HFF-Myc (cell line): ENCODE results near the gene BMP8A.

Experiments
- DNase-seq: peaks from one replicate; pipeline ENCODE4 v3.0.0-alpha.2; 2011; ENCODE audit warnings: low read depth; ENCODE audit errors: extremely low read depth
- H3K4me3 ChIP-seq: replicated peaks from 2 replicates; pipeline ENCODE4 v1.5.1; 2011; ENCODE audit warnings: low read depth, mild to moderate bottlenecking, control low read depth, low read length
- TF ChIP-seq, protein P1 (sequence below): IDR thresholded peaks from 2 replicates; pipeline ENCODE4 v1.5.1; 2012; ENCODE audit warnings: mild to moderate bottlenecking, low read depth, low read length, control low read depth; ENCODE audit errors: missing control alignments

The BMP8A gene

DNA sequence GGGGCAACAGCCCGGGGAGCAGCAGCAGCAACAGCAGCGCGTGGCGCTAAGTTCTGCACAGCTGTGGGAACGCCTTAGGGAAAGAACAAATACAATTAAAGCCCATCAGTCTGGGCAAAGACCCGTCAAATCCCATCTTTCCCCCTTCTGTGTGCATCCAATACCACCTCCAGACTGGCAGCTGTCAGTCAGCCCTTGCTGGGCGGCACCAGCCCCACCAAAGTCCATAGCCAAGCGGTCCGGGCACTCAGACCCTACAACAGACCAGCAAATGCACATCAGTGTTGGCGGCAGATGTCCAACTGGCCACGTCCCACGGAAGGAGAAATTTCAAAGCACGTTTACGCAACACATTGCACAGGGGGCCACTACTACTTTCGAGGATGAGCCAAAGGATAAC is 72.2 kb downstream of the BMP8A start:
- TF ChIP-seq, protein P1, sequence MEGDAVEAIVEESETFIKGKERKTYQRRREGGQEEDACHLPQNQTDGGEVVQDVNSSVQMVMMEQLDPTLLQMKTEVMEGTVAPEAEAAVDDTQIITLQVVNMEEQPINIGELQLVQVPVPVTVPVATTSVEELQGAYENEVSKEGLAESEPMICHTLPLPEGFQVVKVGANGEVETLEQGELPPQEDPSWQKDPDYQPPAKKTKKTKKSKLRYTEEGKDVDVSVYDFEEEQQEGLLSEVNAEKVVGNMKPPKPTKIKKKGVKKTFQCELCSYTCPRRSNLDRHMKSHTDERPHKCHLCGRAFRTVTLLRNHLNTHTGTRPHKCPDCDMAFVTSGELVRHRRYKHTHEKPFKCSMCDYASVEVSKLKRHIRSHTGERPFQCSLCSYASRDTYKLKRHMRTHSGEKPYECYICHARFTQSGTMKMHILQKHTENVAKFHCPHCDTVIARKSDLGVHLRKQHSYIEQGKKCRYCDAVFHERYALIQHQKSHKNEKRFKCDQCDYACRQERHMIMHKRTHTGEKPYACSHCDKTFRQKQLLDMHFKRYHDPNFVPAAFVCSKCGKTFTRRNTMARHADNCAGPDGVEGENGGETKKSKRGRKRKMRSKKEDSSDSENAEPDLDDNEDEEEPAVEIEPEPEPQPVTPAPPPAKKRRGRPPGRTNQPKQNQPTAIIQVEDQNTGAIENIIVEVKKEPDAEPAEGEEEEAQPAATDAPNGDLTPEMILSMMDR: no peak
- DNase-seq: no peak
- no peak overlapping the region for H3K4me3 ChIP-seq

DNA sequence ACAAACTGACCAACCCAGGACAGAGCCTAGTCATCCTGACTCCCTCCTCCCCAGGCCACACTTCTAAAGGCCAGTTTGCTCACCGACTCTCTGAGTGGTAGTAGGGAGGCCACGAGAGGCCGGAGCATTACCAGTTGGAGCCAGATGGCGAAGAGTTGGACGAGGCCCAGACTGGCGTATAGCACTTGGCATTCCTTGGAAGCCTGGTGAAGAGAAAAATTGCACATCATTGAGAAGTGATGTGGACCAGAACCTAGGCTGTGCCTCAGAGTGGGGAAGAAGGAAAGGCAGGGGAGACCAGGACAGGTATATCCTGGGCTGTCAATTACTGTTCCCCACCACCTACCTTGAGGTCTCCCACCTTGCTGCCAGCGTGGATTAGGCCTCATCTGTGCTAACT is 72.9 kb downstream of the BMP8A start:
- DNase-seq: no peak
- no peak overlapping the region for H3K4me3 ChIP-seq
- TF ChIP-seq, protein P1: no peak

DNA sequence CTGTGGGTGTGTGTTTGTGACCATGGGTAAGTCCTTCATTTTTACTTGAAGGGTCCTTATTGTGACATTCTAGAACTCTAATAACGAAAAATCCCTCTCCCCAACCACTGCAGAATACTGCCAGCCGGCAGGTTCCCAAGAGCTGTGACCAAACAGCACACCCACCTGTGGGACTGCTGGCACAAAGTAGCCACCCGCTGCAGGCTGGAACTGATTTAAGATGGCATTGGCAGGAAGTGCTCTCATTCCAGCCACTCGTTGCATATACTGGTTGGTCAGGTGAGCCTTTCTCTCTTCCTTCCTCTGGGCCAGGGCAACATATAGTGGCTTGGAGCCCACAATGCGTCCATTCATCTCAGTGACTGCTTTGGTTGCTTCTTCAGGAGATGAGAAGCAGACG is 73.5 kb downstream of the BMP8A start:
- no peak for DNase-seq
- no peak overlapping the region for H3K4me3 ChIP-seq
- TF ChIP-seq, protein P1: no peak

DNA sequence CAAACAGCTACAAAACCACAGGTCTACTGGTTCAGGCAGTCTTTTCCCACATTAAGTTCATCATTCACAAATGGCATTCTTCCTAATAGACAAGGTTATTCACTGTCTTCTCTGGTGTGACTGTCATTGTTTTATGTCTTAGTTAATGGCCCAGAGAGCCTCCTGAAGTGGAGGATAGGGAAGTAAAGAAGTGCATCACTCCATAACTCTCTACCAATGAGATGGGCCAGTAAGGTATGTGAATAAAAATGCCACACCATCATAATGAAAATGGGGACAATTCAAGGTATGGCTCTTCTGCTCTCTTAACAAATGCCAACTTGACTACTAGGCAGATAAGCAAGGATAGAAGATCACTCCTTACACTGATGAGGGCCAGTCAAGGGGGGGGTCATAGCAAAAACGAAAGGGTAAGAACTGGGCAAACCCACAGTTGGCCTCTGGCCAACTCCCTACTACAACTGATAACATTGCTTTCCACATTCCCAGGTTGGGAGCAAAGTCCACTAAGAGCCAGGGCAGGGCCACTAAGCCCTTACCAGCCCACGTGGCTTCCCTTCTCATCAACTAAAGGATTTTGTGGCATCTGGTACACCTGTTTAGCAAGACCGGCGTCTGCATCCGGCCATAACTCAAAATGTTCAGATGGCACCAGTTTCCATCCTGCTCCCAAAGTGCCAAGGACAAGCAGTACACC is 75.2 kb downstream of the BMP8A start:
- H3K4me3 ChIP-seq: no peak overlapping the region
- TF ChIP-seq, protein P1: no peak
- no peak for DNase-seq

DNA sequence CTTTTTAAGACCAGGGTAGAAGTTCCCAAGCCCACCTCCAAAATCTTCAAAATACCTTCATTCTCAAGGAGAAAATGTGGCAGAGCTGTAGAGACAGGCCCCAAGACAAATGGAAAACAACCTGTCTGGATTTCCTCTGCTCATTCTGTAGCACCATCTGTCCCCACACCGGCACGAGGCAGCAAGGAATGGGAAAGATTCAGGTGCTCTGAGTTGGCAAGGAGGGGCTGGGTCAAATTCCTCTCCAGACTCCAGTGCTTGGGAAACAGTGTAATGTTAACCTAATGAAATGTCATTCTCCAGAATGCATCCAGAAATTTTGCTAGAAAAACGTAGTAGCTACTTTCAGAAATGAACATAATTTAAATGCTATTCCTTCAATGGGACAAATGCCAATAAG is 75.9 kb downstream of the BMP8A start:
- TF ChIP-seq, protein P1: no peak
- H3K4me3 ChIP-seq: no peak overlapping the region
- no peak for DNase-seq

DNA sequence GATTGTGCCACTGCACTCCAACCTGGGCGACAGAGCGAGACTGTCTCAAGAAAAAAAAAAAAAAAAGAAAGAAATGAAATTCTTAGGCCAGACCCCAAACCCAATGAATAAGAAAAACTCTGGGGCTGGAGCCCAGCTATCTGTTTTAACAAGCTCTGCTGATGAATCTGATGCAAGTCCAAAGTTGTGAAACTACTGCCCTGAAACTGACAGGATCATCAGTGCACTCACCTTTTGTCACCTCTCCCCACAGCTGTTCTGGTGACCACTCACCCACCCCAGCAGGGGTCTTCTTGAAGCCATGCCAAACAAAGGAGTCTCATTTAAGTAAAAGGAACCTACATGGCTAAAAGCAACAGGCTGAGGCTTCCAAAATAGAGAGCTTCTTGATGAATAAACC is 76.8 kb downstream of the BMP8A start:
- TF ChIP-seq, protein P1: no peak
- no peak for DNase-seq
- no peak overlapping the region for H3K4me3 ChIP-seq

DNA sequence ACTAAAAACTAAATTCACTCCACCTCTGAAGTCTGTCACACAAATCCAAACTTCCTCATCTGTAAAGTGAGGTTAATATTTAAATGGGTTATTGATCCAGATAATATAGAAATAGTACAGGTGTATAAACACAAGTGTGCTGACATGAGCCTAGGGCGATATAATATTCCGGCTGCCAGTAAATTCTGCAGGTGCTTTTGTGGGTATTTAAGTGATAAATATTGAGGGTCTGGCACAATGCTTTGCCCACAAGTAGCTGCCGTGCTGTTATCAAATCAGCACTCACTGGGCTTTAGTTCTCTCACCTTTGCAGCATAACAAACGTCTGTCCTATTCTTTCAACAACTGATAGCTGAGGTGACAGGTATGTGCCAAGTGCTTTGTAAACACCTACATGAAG is 77.6 kb downstream of the BMP8A start:
- no peak for DNase-seq
- no peak overlapping the region for H3K4me3 ChIP-seq
- TF ChIP-seq, protein P1: no peak
